ENCODE results near the gene SFT2D2. TPM values are rescaled to one million over a fixed set of nuclear protein-coding genes. Genes with fewer than 3 reads are reported as not detected.

SFT2D2 gene
- total RNA-seq, 1 experiment from 2014 or later = 98.3 TPM

GRCh38 chr1:168223261-168223660, 2.5 kb upstream of the SFT2D2 start:
- DNase-seq = no peak
- intact Hi-C loops (cut with micrococcal nuclease; ENCODE audit: unreplicated experiment) = no loop called here
- H3K36me3 Mint-ChIP-seq (ENCODE audit: insufficient read depth, unreplicated experiment) = peaks cover 35% of the 10 kb centered on the region
- no peak overlapping the region for H3K27ac Mint-ChIP-seq (ENCODE audit: unreplicated experiment)
- H3K4me3 Mint-ChIP-seq (ENCODE audit: low read depth, unreplicated experiment) = no peak overlapping the region
- no peaks in the 10 kb centered on the region for H3K27me3 Mint-ChIP-seq (ENCODE audit: unreplicated experiment)
- H3K4me1 Mint-ChIP-seq (ENCODE audit: low read depth, unreplicated experiment) = peaks cover 36% of the 10 kb centered on the region
- TF ChIP-seq CTCF (IDR thresholded peaks at IDR 0.05; ENCODE audit: unreplicated experiment) = no peak
- peaks cover 6% of the 10 kb centered on the region for H3K9me3 Mint-ChIP-seq (ENCODE audit: low read depth, unreplicated experiment)
- BruUV-seq (replicated peaks) = no TSS peak
- CTCF ChIA-PET = no interaction called here

DNA sequence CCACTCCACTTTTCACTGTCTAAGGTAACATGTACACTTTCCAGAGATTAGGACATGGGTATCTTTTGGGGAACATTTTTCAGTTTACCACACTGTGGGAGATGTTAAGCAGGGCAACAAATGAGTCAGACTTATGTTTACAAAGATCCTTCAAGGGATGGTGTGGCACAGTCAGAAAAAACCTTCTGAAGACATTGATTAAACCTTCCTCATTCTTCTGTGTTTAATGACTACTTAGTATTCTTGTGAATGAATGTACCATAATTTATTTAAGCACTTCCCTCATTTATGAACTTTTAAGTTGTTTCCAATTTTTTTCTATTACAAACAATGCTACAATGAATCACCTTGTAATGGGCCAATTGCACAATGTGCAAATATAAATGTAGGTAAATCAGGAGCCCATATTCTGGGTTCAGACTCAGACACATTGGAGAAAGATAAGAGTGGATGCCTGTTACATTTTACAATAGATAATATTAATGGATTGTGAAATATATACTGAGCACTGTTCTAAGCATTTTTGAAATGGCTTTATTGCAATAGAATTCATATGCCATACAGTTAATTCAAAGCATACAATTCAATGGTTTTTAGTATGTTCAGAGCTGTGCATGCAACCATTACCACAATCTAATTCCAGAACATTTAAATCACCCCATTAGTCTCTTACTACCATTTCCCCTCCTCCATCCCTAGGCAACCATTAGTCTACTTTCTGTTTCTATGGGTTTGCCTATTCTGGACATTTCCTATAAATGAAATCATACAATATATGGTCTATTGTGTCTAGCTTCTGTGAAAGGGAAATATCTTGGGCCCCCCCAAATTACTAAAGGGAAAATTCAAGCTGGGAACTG, 1.9 kb upstream of the SFT2D2 start:
- H3K4me1 Mint-ChIP-seq (ENCODE audit: low read depth, unreplicated experiment) = peaks cover 41% of the 10 kb centered on the region
- TF ChIP-seq CTCF (IDR thresholded peaks at IDR 0.05; ENCODE audit: unreplicated experiment) = no peak
- H3K27ac Mint-ChIP-seq (ENCODE audit: unreplicated experiment) = no peak overlapping the region
- peaks cover 35% of the 10 kb centered on the region for H3K36me3 Mint-ChIP-seq (ENCODE audit: insufficient read depth, unreplicated experiment)
- no TSS peak for BruUV-seq (replicated peaks)
- no peak overlapping the region for H3K4me3 Mint-ChIP-seq (ENCODE audit: low read depth, unreplicated experiment)
- H3K9me3 Mint-ChIP-seq (ENCODE audit: low read depth, unreplicated experiment) = peaks cover 6% of the 10 kb centered on the region
- intact Hi-C loops (cut with micrococcal nuclease; ENCODE audit: unreplicated experiment) = no loop called here
- H3K27me3 Mint-ChIP-seq (ENCODE audit: unreplicated experiment) = no peaks in the 10 kb centered on the region
- no peak for DNase-seq
- CTCF ChIA-PET = interaction anchor here (0.5 kb wide), 1 partner anchor 848 kb away, joined by 3 read pairs; no protein-coding TSS in a partner anchor

DNA sequence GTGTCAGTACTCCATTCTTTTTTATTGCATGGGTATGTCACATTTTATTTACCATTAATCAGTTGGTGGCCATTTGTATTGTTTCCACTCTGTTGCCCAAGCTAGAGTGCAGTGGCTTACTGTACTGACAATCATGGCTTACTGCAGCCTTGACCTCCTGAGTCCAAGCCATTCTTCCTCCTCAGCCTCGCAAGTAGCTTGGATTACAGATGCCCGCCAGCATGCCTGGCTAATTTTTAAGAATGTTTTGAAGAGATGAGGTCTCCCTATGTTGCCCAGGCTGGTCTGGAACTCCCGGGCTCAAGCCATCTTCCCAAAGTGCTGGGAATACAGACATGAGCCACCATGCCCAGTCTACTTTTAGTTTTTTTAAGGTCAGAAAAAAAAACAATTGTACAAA, 813 bp upstream of the SFT2D2 start:
- Mint-ChIP-seq H3K4me3 (ENCODE audit: low read depth, unreplicated experiment) (peak overlapping the region; percentile 85), H3K27me3 (ENCODE audit: unreplicated experiment) (no peaks in the 10 kb centered on the region), H3K27ac (ENCODE audit: unreplicated experiment) (peak overlapping the region; percentile 86), H3K4me1 (ENCODE audit: low read depth, unreplicated experiment) (peaks cover 51% of the 10 kb centered on the region), H3K36me3 (ENCODE audit: insufficient read depth, unreplicated experiment) (peaks cover 38% of the 10 kb centered on the region), H3K9me3 (ENCODE audit: low read depth, unreplicated experiment) (peaks cover 6% of the 10 kb centered on the region)
- TF ChIP-seq CTCF (IDR thresholded peaks at IDR 0.05; ENCODE audit: unreplicated experiment) = no peak
- BruUV-seq (replicated peaks) = no TSS peak
- intact Hi-C loops (cut with micrococcal nuclease; ENCODE audit: unreplicated experiment) = no loop called here
- CTCF ChIA-PET = interaction anchor here (1.5 to 2.6 kb wide), 2 partner anchors 10 to 143 kb away, joined by 5 to 23 read pairs; no protein-coding TSS in a partner anchor
- DNase-seq = no peak

- no peaks in the 10 kb centered on the region for H3K27me3 Mint-ChIP-seq (ENCODE audit: unreplicated experiment)
- H3K36me3 Mint-ChIP-seq (ENCODE audit: insufficient read depth, unreplicated experiment) = peaks cover 43% of the 10 kb centered on the region
- intact Hi-C loops (cut with micrococcal nuclease; ENCODE audit: unreplicated experiment) = loop anchor here (2.0 kb wide), 1 partner anchor 49 kb away; the partner anchor contains the start of gene TIPRL
- no TSS peak for BruUV-seq (replicated peaks)
- TF ChIP-seq CTCF (IDR thresholded peaks at IDR 0.05; ENCODE audit: unreplicated experiment) = no peak
- peaks cover 63% of the 10 kb centered on the region for H3K4me1 Mint-ChIP-seq (ENCODE audit: low read depth, unreplicated experiment)
- CTCF ChIA-PET = interaction anchor here (2.0 to 2.6 kb wide), 2 partner anchors 8 to 94 kb away, joined by 5 to 23 read pairs; no protein-coding TSS in a partner anchor
- DNase-seq = no peak
- peak overlapping the region; percentile 85 for H3K4me3 Mint-ChIP-seq (ENCODE audit: low read depth, unreplicated experiment)
- H3K9me3 Mint-ChIP-seq (ENCODE audit: low read depth, unreplicated experiment) = peaks cover 6% of the 10 kb centered on the region
- peak overlapping the region; percentile 86 for H3K27ac Mint-ChIP-seq (ENCODE audit: unreplicated experiment)
These were observed 1.8 kb downstream of the SFT2D2 start for GRCh38 chr1:168227620-168228019.

All from Calu3 (cell line).